Neural cell (in vitro differentiated cells): ENCODE results near the gene NT5C3A. TPM values are rescaled to one million over a fixed set of nuclear protein-coding genes. Genes with fewer than 3 reads are reported as not detected.
"Not testable (repeated sequence)": the region's sequence is repeated elsewhere in the genome, so short reads cannot be mapped to it uniquely, and the experiment has no call there.

ENCODE experiments used
- H2AFZ ChIP-seq: fragments of 200-600, 300-800 bp; sonication (generic), shearing (Covaris generic); 2 replicates; pipeline ENCODE4 v1.6.0; 2014; ENCODE audit warnings: low read depth, mild to moderate bottlenecking, antibody characterized with exemption, low read length, moderate library complexity
- H3F3A ChIP-seq: fragments of 200-600 bp; shearing (Covaris generic); 2 replicates; pipeline ENCODE4 v1.6.1; 2016; ENCODE audit warnings: mild to moderate bottlenecking, moderate library complexity, mixed read lengths, antibody characterized with exemption, low read length; ENCODE audit not compliant: insufficient read depth, poor library complexity, severe bottlenecking
- H3K27ac ChIP-seq: fragments of 200-600, 300-800 bp; sonication (generic), shearing (Covaris generic); 2 replicates; pipeline ENCODE4 v1.5.1; 2014; ENCODE audit warnings: mild to moderate bottlenecking, low read length, moderate library complexity
- H3K27me3 ChIP-seq: fragments of 300-800, 200-600 bp; sonication (generic), shearing (Covaris generic); 2 replicates; pipeline ENCODE4 v1.6.0; 2014; ENCODE audit warnings: mild to moderate bottlenecking, low read depth, low read length, moderate library complexity; ENCODE audit not compliant: insufficient read depth
- H3K36me3 ChIP-seq: fragments of 300-800, 200-600 bp; sonication (generic), shearing (Covaris generic); 2 replicates; pipeline ENCODE4 v1.5.1; 2014; ENCODE audit warnings: mild to moderate bottlenecking, antibody characterized with exemption, low read length, moderate library complexity; ENCODE audit not compliant: insufficient read depth
- H3K4me2 ChIP-seq: fragments of 300-800, 200-600 bp; sonication (generic), shearing (Covaris generic); 2 replicates; pipeline ENCODE4 v1.6.0; 2014; ENCODE audit warnings: mild to moderate bottlenecking, low read length
- H3K4me3 ChIP-seq: fragments of 300-800, 200-600 bp; sonication (generic), shearing (Covaris generic); 2 replicates; pipeline ENCODE4 v1.5.1; 2014; ENCODE audit warnings: mild to moderate bottlenecking, low read length, moderate library complexity
- H3K79me2 ChIP-seq: fragments of 200-600 bp; shearing (Covaris generic); replicated peaks from 2 replicates; pipeline ENCODE4 v1.6.0; 2014; ENCODE audit warnings: mild to moderate bottlenecking, low read length, moderate library complexity; ENCODE audit not compliant: insufficient read depth
- H3K9ac ChIP-seq: fragments of 300-800, 200-600 bp; sonication (generic), shearing (Covaris generic); 2 replicates; pipeline ENCODE4 v1.6.1; 2016; ENCODE audit warnings: mild to moderate bottlenecking, low read length, mixed read lengths
- H3K9me2 ChIP-seq: fragments of 200-600 bp; shearing (Covaris generic); 2 replicates; pipeline ENCODE4 v1.6.1; 2016; ENCODE audit warnings: mild to moderate bottlenecking, low read length, mixed read lengths; ENCODE audit not compliant: insufficient read depth
- H3K9me3 ChIP-seq: fragments of 200-600, 300-800 bp; sonication (generic), shearing (Covaris generic); 2 replicates; pipeline ENCODE4 v1.6.1; 2016; ENCODE audit warnings: mild to moderate bottlenecking, mixed run types, low read length, moderate library complexity, mixed read lengths
- H4K20me1 ChIP-seq: fragments of 200-600 bp; shearing (Covaris generic); 2 replicates; pipeline ENCODE4 v1.6.1; 2016; ENCODE audit warnings: mild to moderate bottlenecking, mixed run types; ENCODE audit not compliant: insufficient read depth
- CTCF ChIP-seq: fragments of 450-650 bp; IDR thresholded peaks from 2 replicates; pipeline ENCODE4 v1.5.1; 2014; ENCODE audit warnings: antibody characterized with exemption, mild to moderate bottlenecking, moderate library complexity; ENCODE audit not compliant: poor library complexity, severe bottlenecking
- EP300 ChIP-seq: fragments of 450-650 bp; conservative IDR thresholded peaks from 2 replicates; pipeline ENCODE4 v1.6.1; 2014; ENCODE audit warnings: antibody characterized with exemption, mild to moderate bottlenecking, moderate library complexity; ENCODE audit not compliant: poor library complexity, severe bottlenecking
- EZH2 ChIP-seq: fragments of 200-600, 300-800 bp; shearing (Covaris generic), sonication (generic); IDR thresholded peaks from 2 replicates; pipeline ENCODE4 v1.6.1; 2014; ENCODE audit warnings: antibody characterized with exemption, low read length, borderline replicate concordance, mild to moderate bottlenecking; ENCODE audit not compliant: insufficient read depth, poor library complexity, severe bottlenecking
- MXI1 ChIP-seq: fragments of 450-650 bp; conservative IDR thresholded peaks from 2 replicates; pipeline ENCODE4 v1.6.1; 2014; ENCODE audit warnings: antibody characterized with exemption, mild to moderate bottlenecking; ENCODE audit not compliant: poor library complexity, severe bottlenecking
- POLR2AphosphoS5 ChIP-seq: IDR thresholded peaks from 2 replicates; pipeline ENCODE4 v1.6.1; 2012
- RAD21 ChIP-seq: fragments of 450-650 bp; conservative IDR thresholded peaks from 2 replicates; pipeline ENCODE4 v1.6.1; 2014; ENCODE audit warnings: antibody characterized with exemption, mild to moderate bottlenecking, moderate library complexity
- SMC3 ChIP-seq: fragments of 450-650 bp; conservative IDR thresholded peaks from 2 replicates; pipeline ENCODE4 v1.6.1; 2014; ENCODE audit warnings: antibody characterized with exemption, mild to moderate bottlenecking, moderate library complexity; ENCODE audit not compliant: poor library complexity
- TAF1 ChIP-seq: IDR thresholded peaks from 2 replicates; pipeline ENCODE4 v1.6.1; 2012; ENCODE audit warnings: low read depth
- polyA plus RNA-seq: library from polyadenylated mRNA; depleted of rRNA; stranded (reverse); fragments of >200 nt; gene quantifications from 2 replicates; pipeline ENCODE4 v1.2.3, GENCODE V29; 2014
- TF ChIP-seq, protein P1 (sequence below): IDR thresholded peaks from 2 replicates; pipeline ENCODE4 v1.6.1; 2012; ENCODE audit warnings: borderline replicate concordance

Gene NT5C3A
- polyA plus RNA-seq, 1 donor from 2014 or later: 99.2 TPM

- Histone ChIP-seq H3K27me3 (no peaks in the 10 kb centered on the region), H3K9me2 (no peaks in the 10 kb centered on the region), H3K4me2 (no peak overlapping the region), H3F3A (no peaks in the 10 kb centered on the region), H3K27ac (no peak overlapping the region), H3K9ac (no peak overlapping the region), H4K20me1 (no peaks in the 10 kb centered on the region), H3K36me3 (no peaks in the 10 kb centered on the region), H3K4me3 (no peak overlapping the region), H2AFZ (no peak overlapping the region), H3K9me3 (no peaks in the 10 kb centered on the region), H3K79me2 (no peaks in the 10 kb centered on the region)
- TF ChIP-seq POLR2AphosphoS5 (no peak), MXI1 (no peak), EZH2 (no peak), RAD21 (no peak), CTCF (no peak), EP300 (no peak), SMC3 (no peak), TAF1 (no peak)
- TF ChIP-seq, protein P1, sequence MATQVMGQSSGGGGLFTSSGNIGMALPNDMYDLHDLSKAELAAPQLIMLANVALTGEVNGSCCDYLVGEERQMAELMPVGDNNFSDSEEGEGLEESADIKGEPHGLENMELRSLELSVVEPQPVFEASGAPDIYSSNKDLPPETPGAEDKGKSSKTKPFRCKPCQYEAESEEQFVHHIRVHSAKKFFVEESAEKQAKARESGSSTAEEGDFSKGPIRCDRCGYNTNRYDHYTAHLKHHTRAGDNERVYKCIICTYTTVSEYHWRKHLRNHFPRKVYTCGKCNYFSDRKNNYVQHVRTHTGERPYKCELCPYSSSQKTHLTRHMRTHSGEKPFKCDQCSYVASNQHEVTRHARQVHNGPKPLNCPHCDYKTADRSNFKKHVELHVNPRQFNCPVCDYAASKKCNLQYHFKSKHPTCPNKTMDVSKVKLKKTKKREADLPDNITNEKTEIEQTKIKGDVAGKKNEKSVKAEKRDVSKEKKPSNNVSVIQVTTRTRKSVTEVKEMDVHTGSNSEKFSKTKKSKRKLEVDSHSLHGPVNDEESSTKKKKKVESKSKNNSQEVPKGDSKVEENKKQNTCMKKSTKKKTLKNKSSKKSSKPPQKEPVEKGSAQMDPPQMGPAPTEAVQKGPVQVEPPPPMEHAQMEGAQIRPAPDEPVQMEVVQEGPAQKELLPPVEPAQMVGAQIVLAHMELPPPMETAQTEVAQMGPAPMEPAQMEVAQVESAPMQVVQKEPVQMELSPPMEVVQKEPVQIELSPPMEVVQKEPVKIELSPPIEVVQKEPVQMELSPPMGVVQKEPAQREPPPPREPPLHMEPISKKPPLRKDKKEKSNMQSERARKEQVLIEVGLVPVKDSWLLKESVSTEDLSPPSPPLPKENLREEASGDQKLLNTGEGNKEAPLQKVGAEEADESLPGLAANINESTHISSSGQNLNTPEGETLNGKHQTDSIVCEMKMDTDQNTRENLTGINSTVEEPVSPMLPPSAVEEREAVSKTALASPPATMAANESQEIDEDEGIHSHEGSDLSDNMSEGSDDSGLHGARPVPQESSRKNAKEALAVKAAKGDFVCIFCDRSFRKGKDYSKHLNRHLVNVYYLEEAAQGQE: no peak
These were observed 50.2 kb downstream of the NT5C3A start for GRCh38 chr7:33012364-33012763.

GRCh38 chr7:33009734-33010133 lies 52.8 kb downstream of the NT5C3A start:
- TF ChIP-seq MXI1 (no peak), RAD21 (no peak), SMC3 (no peak), CTCF (no peak), EP300 (no peak), POLR2AphosphoS5 (no peak), EZH2 (no peak), TAF1 (no peak)
- TF ChIP-seq, protein P1: no peak
- Histone ChIP-seq H3K9ac (no peak overlapping the region), H2AFZ (no peak overlapping the region), H3K27me3 (no peaks in the 10 kb centered on the region), H3K4me2 (no peak overlapping the region), H3K27ac (no peak overlapping the region), H3K9me2 (no peaks in the 10 kb centered on the region), H4K20me1 (no peaks in the 10 kb centered on the region), H3K36me3 (no peaks in the 10 kb centered on the region), H3K9me3 (no peaks in the 10 kb centered on the region), H3K79me2 (no peaks in the 10 kb centered on the region), H3F3A (no peaks in the 10 kb centered on the region), H3K4me3 (no peak overlapping the region)

DNA sequence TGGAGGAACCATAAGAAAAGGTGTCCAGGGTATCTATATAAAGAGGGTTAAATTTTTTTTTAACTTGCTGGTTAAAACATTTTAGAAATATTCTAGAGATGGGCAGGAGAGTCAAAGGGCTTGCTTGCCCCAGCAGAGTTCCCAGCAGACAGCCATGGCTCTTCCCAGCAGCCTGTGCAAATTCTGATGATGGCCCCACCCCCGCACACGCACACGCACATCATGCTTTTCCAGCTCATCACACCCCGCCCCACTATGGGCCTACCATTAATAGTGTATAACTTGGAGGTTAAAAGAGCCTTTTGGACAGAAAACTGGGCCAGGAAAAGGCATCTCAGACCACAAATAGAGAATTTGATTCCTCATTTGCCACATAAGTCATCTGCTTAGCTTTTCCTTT lies 56.9 kb downstream of the NT5C3A start:
- H3F3A ChIP-seq, H3K79me2 ChIP-seq, H2AFZ ChIP-seq, H3K9ac ChIP-seq, H3K9me3 ChIP-seq, H3K27me3 ChIP-seq, H3K4me2 ChIP-seq, H4K20me1 ChIP-seq, H3K27ac ChIP-seq, H3K9me2 ChIP-seq, H3K4me3 ChIP-seq, H3K36me3 ChIP-seq: not testable (repeated sequence)
